Mesothelial cell of epicardium (in vitro differentiated cells): Measurements from ENCODE around the gene FMN2. TPM values are rescaled to one million over a fixed set of nuclear protein-coding genes. Genes with fewer than 3 reads are reported as not detected.
"Not testable (repeated sequence)": the region's sequence is repeated elsewhere in the genome, so short reads cannot be mapped to it uniquely, and the experiment has no call there.

Source experiments
- DNase-seq, 2 experiments: peaks; one replicate each; pipeline ENCODE4 v3.0.0; 2021; ENCODE audit warnings: low spot score in 2 of 2; ENCODE audit not compliant: unreplicated experiment in 2 of 2
- H3K27ac Mint-ChIP-seq: 2 replicates; pipeline ENCODE4 v1.8.0; 2021; ENCODE audit warnings: mixed read lengths
- H3K27me3 Mint-ChIP-seq: 2 replicates; pipeline ENCODE4 v1.8.0; 2021; ENCODE audit warnings: low read depth, mixed read lengths
- H3K36me3 Mint-ChIP-seq: 2 replicates; pipeline ENCODE4 v1.8.0; 2021; ENCODE audit warnings: mixed read lengths
- H3K4me1 Mint-ChIP-seq: 2 replicates; pipeline ENCODE4 v1.8.0; 2021; ENCODE audit warnings: mixed read lengths
- H3K4me3 Mint-ChIP-seq: 2 replicates; pipeline ENCODE4 v1.8.0; 2021; ENCODE audit warnings: mild to moderate bottlenecking, moderate library complexity, mixed read lengths
- H3K9me3 Mint-ChIP-seq: 2 replicates; pipeline ENCODE4 v1.8.0; 2021; ENCODE audit warnings: mixed read lengths
- CTCF ChIP-seq: fragments of 200-600 bp; sonication (generic); IDR thresholded peaks from one replicate; pipeline ENCODE4 v1.5.0; 2021; ENCODE audit warnings: antibody characterized with exemption; ENCODE audit not compliant: unreplicated experiment
- total RNA-seq: library from RNA; stranded (reverse); gene quantifications from 3 replicates; pipeline ENCODE4 v1.2.1, GENCODE V29; 2021

Gene FMN2
- total RNA-seq, 1 donor from 2014 or later = 0.54 TPM

- Mint-ChIP-seq H3K27ac (no peak overlapping the region), H3K27me3 (peaks cover 9% of the 10 kb centered on the region), H3K4me1 (no peaks in the 10 kb centered on the region), H3K9me3 (no peaks in the 10 kb centered on the region), H3K36me3 (no peaks in the 10 kb centered on the region), H3K4me3 (no peak overlapping the region)
- no peak for DNase-seq
- TF ChIP-seq CTCF = no peak
Observed at GRCh38 chr1:240322943-240323342, 231.3 kb downstream of the FMN2 start.

DNA sequence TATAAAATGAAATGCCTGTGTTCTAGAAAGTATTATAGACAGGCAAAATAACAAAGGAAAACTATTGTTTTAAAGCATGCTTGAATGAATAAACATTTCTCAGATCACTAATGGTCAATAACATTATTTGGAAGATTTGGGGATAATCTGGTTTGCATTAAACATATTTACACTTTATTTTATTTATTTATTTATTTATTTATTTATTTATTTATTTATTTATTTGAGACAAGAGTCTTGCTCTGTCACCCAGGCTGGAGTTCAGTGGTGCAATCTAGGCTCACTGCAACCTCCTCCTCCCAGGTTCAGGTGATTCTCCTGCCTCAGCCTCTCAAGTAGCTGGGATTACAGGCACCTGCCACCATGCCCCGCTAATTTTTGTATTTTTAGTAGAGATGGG, 236.7 kb downstream of the FMN2 start:
- not testable (repeated sequence) for H3K27ac Mint-ChIP-seq, H3K9me3 Mint-ChIP-seq

DNA sequence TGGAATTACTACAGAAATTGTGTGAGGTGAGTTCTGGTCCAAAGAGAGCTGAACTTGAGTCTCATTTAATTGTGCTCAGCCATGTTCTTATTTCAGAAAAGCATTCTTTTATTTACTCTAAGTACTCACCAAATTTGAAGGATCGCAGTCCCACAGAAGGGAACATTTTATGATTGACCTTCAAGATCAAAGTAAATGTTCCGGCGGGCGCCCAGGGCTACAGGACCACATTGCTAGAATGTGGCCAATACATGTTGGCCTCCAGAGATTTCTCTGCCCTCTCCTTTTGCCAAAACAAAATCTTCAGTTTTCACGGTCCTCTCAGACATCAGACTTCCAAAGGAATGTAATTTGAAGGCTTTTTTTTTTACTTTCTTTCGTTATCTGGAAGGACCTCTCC, 237.8 kb downstream of the FMN2 start:
- TF ChIP-seq CTCF = no peak
- no peak overlapping the region for H3K27ac Mint-ChIP-seq
- no peaks in the 10 kb centered on the region for H3K9me3 Mint-ChIP-seq
- no peak overlapping the region for H3K4me3 Mint-ChIP-seq
- H3K27me3 Mint-ChIP-seq = no peaks in the 10 kb centered on the region
- H3K4me1 Mint-ChIP-seq = no peaks in the 10 kb centered on the region
- no peaks in the 10 kb centered on the region for H3K36me3 Mint-ChIP-seq
- no peak for DNase-seq

More for the DNA sequence above, 236.7 kb downstream of the FMN2 start:
- H3K4me3 Mint-ChIP-seq, H3K27me3 Mint-ChIP-seq, H3K4me1 Mint-ChIP-seq, DNase-seq, H3K36me3 Mint-ChIP-seq: not testable (repeated sequence)

- Mint-ChIP-seq H3K27ac (no peak overlapping the region), H3K36me3 (no peaks in the 10 kb centered on the region), H3K9me3 (no peaks in the 10 kb centered on the region), H3K4me3 (no peak overlapping the region), H3K27me3 (no peaks in the 10 kb centered on the region), H3K4me1 (peaks cover 3% of the 10 kb centered on the region)
- no peak for DNase-seq
- TF ChIP-seq CTCF = no peak
Observed at GRCh38 chr1:240332672-240333071, 241.0 kb downstream of the FMN2 start.

DNA sequence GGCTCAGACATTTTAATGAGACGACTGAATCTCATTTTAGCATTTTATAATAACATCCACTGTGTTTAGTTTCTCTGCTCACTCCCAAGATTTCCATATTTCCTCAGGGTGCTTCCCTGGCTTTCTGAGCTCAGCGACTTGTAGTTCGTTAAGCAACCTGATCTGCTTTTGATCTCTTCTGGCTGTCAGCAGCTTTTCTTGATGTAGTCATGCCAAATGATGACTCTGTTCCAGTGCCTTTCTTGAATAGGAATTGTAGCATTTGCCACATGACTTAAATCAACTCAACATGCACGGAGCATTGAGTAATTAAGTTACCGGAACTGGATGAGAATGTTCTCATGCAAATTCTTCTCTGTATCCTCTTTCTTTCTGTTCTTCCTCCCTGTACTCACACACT, 246.1 kb downstream of the FMN2 start:
- Mint-ChIP-seq H3K4me3 (no peak overlapping the region), H3K27ac (no peak overlapping the region), H3K9me3 (no peaks in the 10 kb centered on the region), H3K36me3 (no peaks in the 10 kb centered on the region), H3K4me1 (peaks cover 10% of the 10 kb centered on the region), H3K27me3 (no peaks in the 10 kb centered on the region)
- no peak for DNase-seq
- TF ChIP-seq CTCF = no peak

- no peak for TF ChIP-seq CTCF
- H3K27ac Mint-ChIP-seq = no peak overlapping the region
- no peak for DNase-seq
Observed at GRCh38 chr1:240338837-240339236, 247.2 kb downstream of the FMN2 start.

More at GRCh38 chr1:240338837-240339236, 247.2 kb downstream of the FMN2 start:
- no peaks in the 10 kb centered on the region for H3K9me3 Mint-ChIP-seq
- peaks cover 13% of the 10 kb centered on the region for H3K4me1 Mint-ChIP-seq
- H3K4me3 Mint-ChIP-seq = no peak overlapping the region
- no peaks in the 10 kb centered on the region for H3K27me3 Mint-ChIP-seq
- H3K36me3 Mint-ChIP-seq = no peaks in the 10 kb centered on the region
